ENCODE results near the gene PPP2R3C.

- TF ChIP-seq CTCF (IDR thresholded peaks at IDR 0.05) (no peak), POLR2A (IDR thresholded peaks at IDR 0.05) (no peak)
Observed at GRCh38 chr14:35046751-35047536, 74.8 kb downstream of the PPP2R3C start.

All from tibial nerve (tissue), 3 donors.